Cardiac fibroblast (primary cell): ENCODE measurements around the gene TBC1D9B.

Experiments
- DNase-seq, 2 donors: peaks; one replicate each; pipeline versions ENCODE4 v3.0.0 to v3.0.0-alpha.2; 2010; ENCODE audit warnings: low read depth in 2 of 2
- H3K4me3 ChIP-seq, 2 donors: replicated peaks in 1 of 2; 1 replicate in 1 of 2; 2 replicates in 1 of 2; pipeline ENCODE4 v1.5.1; 2011; ENCODE audit warnings: low read depth in 2 of 2, low read length in 2 of 2, mild to moderate bottlenecking in 2 of 2, moderate library complexity in 1 of 2
- CTCF ChIP-seq: IDR thresholded peaks from one replicate; pipeline ENCODE4 v1.5.1; 2011; ENCODE audit warnings: low read depth, mild to moderate bottlenecking, low read length, inconsistent platforms

TBC1D9B gene

GRCh38 chr5:179895861-179896260 lies 11.8 kb downstream of the TBC1D9B start:
- H3K4me3 ChIP-seq, result no peak overlapping the region
- TF ChIP-seq CTCF, result no peak
- no peak for DNase-seq

- DNase-seq, result no peak
- no peak overlapping the region for H3K4me3 ChIP-seq
- no peak for TF ChIP-seq CTCF
Measured at GRCh38 chr5:179893958-179894895, 13.5 kb downstream of the TBC1D9B start.

GRCh38 chr5:179893076-179893957 lies 14.4 kb downstream of the TBC1D9B start:
- H3K4me3 ChIP-seq, result no peak overlapping the region
- TF ChIP-seq CTCF, result no peak
- no peak for DNase-seq

GRCh38 chr5:179892255-179892654 lies 15.4 kb downstream of the TBC1D9B start:
- no peak for TF ChIP-seq CTCF
- no peak overlapping the region for H3K4me3 ChIP-seq
- no peak for DNase-seq

GRCh38 chr5:179890751-179891682 lies 16.7 kb downstream of the TBC1D9B start:
- TF ChIP-seq CTCF, result no peak
- no peak for DNase-seq
- no peak overlapping the region for H3K4me3 ChIP-seq

GRCh38 chr5:179889885-179890284 lies 17.8 kb downstream of the TBC1D9B start:
- no peak for TF ChIP-seq CTCF
- no peak for DNase-seq
- H3K4me3 ChIP-seq, result no peak overlapping the region
